Measurements from ENCODE around the gene GRM8.

Gene GRM8

DNA sequence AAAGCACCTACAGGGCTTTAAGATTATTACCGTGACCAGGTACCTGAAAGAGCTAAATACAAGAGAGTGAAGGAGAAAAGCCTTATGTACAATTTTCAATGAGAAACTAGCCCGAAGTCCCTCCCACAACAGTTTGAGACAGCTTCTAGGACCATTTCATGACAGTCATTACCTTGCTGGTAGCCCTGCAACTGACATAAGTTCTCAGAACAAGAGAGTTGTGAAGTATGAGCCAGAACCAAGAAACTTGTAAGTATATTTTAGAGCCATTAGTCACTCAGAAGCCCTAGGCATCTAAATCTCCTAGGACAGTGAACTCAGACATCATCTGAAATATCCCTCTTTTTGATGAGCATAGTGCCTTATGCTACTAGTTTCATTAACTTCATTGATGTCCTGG is 792.1 kb downstream of the GRM8 start:
- ChIA-PET POLR2A (no interaction called here), CTCF (no interaction called here)
- Histone ChIP-seq H3K4me3 (ENCODE audit: low read depth, low read length) (no peak overlapping the region), H3K27ac (ENCODE audit: extremely low read depth, low read depth, low read length) (no peak overlapping the region), H3K36me3 (ENCODE audit: control insufficient read depth in 2 of 2, insufficient read depth in 1 of 2, low read length in 2 of 2) (no peaks in the 10 kb centered on the region), H3K9me3 (ENCODE audit: control insufficient read depth, insufficient read depth, low read depth, low read length) (no peaks in the 10 kb centered on the region), H3K4me1 (ENCODE audit: control insufficient read depth, insufficient read depth, low read length) (no peaks in the 10 kb centered on the region)
- TF ChIP-seq ZNF324 (tag by site-specific recombination; IDR thresholded peaks at IDR 0.05): no peak
- no peak for TF ChIP-seq RBAK (tag by site-specific recombination; IDR thresholded peaks at IDR 0.05)
- TF ChIP-seq GLI2 (tag by site-specific recombination; IDR thresholded peaks at IDR 0.05; ENCODE audit: borderline replicate concordance, low read depth): no peak
- no peak for TF ChIP-seq GLIS2 (tag by site-specific recombination; IDR thresholded peaks at IDR 0.05)
- TF ChIP-seq, protein P1, sequence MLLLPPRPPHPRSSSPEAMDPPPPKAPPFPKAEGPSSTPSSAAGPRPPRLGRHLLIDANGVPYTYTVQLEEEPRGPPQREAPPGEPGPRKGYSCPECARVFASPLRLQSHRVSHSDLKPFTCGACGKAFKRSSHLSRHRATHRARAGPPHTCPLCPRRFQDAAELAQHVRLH (tag by site-specific recombination; IDR thresholded peaks at IDR 0.05): no peak
- TF ChIP-seq, protein P2, sequence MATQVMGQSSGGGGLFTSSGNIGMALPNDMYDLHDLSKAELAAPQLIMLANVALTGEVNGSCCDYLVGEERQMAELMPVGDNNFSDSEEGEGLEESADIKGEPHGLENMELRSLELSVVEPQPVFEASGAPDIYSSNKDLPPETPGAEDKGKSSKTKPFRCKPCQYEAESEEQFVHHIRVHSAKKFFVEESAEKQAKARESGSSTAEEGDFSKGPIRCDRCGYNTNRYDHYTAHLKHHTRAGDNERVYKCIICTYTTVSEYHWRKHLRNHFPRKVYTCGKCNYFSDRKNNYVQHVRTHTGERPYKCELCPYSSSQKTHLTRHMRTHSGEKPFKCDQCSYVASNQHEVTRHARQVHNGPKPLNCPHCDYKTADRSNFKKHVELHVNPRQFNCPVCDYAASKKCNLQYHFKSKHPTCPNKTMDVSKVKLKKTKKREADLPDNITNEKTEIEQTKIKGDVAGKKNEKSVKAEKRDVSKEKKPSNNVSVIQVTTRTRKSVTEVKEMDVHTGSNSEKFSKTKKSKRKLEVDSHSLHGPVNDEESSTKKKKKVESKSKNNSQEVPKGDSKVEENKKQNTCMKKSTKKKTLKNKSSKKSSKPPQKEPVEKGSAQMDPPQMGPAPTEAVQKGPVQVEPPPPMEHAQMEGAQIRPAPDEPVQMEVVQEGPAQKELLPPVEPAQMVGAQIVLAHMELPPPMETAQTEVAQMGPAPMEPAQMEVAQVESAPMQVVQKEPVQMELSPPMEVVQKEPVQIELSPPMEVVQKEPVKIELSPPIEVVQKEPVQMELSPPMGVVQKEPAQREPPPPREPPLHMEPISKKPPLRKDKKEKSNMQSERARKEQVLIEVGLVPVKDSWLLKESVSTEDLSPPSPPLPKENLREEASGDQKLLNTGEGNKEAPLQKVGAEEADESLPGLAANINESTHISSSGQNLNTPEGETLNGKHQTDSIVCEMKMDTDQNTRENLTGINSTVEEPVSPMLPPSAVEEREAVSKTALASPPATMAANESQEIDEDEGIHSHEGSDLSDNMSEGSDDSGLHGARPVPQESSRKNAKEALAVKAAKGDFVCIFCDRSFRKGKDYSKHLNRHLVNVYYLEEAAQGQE (tag by site-specific recombination; IDR thresholded peaks at IDR 0.05): no peak
- no peak for TF ChIP-seq SETDB1 (IDR thresholded peaks at IDR 0.05; ENCODE audit: insufficient read length, low read length)
- TF ChIP-seq ZNF558 (tag by site-specific recombination; IDR thresholded peaks at IDR 0.05): no peak
- no peak for TF ChIP-seq ZNF747 (tag by site-specific recombination; IDR thresholded peaks at IDR 0.05)
- TF ChIP-seq, protein P3, sequence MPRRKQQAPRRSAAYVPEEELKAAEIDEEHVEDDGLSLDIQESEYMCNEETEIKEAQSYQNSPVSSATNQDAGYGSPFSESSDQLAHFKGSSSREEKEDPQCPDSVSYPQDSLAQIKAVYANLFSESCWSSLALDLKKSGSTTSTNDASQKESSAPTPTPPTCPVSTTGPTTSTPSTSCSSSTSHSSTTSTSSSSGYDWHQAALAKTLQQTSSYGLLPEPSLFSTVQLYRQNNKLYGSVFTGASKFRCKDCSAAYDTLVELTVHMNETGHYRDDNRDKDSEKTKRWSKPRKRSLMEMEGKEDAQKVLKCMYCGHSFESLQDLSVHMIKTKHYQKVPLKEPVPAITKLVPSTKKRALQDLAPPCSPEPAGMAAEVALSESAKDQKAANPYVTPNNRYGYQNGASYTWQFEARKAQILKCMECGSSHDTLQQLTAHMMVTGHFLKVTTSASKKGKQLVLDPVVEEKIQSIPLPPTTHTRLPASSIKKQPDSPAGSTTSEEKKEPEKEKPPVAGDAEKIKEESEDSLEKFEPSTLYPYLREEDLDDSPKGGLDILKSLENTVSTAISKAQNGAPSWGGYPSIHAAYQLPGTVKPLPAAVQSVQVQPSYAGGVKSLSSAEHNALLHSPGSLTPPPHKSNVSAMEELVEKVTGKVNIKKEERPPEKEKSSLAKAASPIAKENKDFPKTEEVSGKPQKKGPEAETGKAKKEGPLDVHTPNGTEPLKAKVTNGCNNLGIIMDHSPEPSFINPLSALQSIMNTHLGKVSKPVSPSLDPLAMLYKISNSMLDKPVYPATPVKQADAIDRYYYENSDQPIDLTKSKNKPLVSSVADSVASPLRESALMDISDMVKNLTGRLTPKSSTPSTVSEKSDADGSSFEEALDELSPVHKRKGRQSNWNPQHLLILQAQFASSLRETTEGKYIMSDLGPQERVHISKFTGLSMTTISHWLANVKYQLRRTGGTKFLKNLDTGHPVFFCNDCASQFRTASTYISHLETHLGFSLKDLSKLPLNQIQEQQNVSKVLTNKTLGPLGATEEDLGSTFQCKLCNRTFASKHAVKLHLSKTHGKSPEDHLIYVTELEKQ (tag by site-specific recombination; IDR thresholded peaks at IDR 0.05; ENCODE audit: borderline replicate concordance): no peak
- TF ChIP-seq ZSCAN30 (tag by site-specific recombination; IDR thresholded peaks at IDR 0.05): no peak
- TF ChIP-seq, protein P4, sequence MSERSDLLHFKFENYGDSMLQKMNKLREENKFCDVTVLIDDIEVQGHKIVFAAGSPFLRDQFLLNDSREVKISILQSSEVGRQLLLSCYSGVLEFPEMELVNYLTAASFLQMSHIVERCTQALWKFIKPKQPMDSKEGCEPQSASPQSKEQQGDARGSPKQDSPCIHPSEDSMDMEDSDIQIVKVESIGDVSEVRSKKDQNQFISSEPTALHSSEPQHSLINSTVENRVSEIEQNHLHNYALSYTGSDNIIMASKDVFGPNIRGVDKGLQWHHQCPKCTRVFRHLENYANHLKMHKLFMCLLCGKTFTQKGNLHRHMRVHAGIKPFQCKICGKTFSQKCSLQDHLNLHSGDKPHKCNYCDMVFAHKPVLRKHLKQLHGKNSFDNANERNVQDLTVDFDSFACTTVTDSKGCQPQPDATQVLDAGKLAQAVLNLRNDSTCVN (tag by site-specific recombination; optimal IDR thresholded peaks at IDR 0.05): no peak
- no peak for TF ChIP-seq WT1 (tag by site-specific recombination; IDR thresholded peaks at IDR 0.05)
- TF ChIP-seq, protein P5, sequence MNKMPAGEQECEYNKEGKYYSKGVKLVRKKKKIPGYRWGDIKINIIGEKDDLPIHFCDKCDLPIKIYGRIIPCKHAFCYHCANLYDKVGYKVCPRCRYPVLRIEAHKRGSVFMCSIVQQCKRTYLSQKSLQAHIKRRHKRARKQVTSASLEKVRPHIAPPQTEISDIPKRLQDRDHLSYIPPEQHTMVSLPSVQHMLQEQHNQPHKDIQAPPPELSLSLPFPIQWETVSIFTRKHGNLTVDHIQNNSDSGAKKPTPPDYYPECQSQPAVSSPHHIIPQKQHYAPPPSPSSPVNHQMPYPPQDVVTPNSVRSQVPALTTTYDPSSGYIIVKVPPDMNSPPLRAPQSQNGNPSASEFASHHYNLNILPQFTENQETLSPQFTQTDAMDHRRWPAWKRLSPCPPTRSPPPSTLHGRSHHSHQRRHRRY (tag by site-specific recombination; IDR thresholded peaks at IDR 0.05): no peak
- TF ChIP-seq ZXDB (tag by site-specific recombination; IDR thresholded peaks at IDR 0.05): no peak
- TF ChIP-seq ZNF521 (tag by site-specific recombination; IDR thresholded peaks at IDR 0.05): no peak
- no peak for TF ChIP-seq ZNF600 (tag by site-specific recombination; IDR thresholded peaks at IDR 0.05)
